SU-DHL-6 (cell line): ENCODE data around the gene MRPS5.

ENCODE experiments used
- CTCF ChIP-seq: fragments of 200-600 bp; sonication (generic); IDR thresholded peaks from one replicate; pipeline ENCODE4 v1.5.1; 2017; ENCODE audit warnings: antibody characterized with exemption, mild to moderate bottlenecking, low read length, moderate library complexity; ENCODE audit not compliant: insufficient read depth, poor library complexity, severe bottlenecking
- EZH2phosphoT487 ChIP-seq: fragments of 200-600 bp; sonication (generic), shearing (Covaris generic); conservative IDR thresholded peaks from 2 replicates; pipeline ENCODE4 v1.6.1; 2018; ENCODE audit warnings: mild to moderate bottlenecking, antibody characterized with exemption, low read length, moderate library complexity, mixed read lengths

GRCh38 chr2:95165371-95166064, 43.9 kb upstream of the MRPS5 start, which contains the start of gene ZNF2:
- TF ChIP-seq CTCF (no peak), EZH2phosphoT487 (no peak)
